ENCODE results near the gene TCEAL7. TPM values are rescaled to one million over a fixed set of nuclear protein-coding genes. Genes with fewer than 3 reads are reported as not detected.
"Not testable (repeated sequence)": the region's sequence is repeated elsewhere in the genome, so short reads cannot be mapped to it uniquely, and the experiment has no call there.

TCEAL7 gene
- 4.0 TPM for total RNA-seq
- long read RNA-seq, partial matches to known transcripts: 0 of 2 reads
- long read RNA-seq, other reads (novel, unspliced or antisense): 0 of 2 reads

- DNase-seq: peak; percentile 26
- intact Hi-C loops (cut with micrococcal nuclease): no loop called here
- ATAC-seq: peak; percentile 88
Measured at GRCh38 chrX:103329991-103330390, at the start of gene TCEAL7. TSS of gene TCEAL7 (plus strand) at chrX:103330239. CDS start at chrX:103331404, 1,165 bp downstream.

GRCh38 chrX:103293118-103293517 is 36.9 kb upstream of the TCEAL7 start:
- DNase-seq (no peak), ATAC-seq (no peak)
- intact Hi-C loops (cut with micrococcal nuclease): no loop called here

GRCh38 chrX:103304705-103305104 is 25.3 kb upstream of the TCEAL7 start:
- intact Hi-C loops (cut with micrococcal nuclease): no loop called here
- ATAC-seq (no peak), DNase-seq (no peak)

- intact Hi-C loops (cut with micrococcal nuclease); DNase-seq; ATAC-seq: not testable (repeated sequence)
Measured at GRCh38 chrX:103305666-103306065, 24.4 kb upstream of the TCEAL7 start.

DNA sequence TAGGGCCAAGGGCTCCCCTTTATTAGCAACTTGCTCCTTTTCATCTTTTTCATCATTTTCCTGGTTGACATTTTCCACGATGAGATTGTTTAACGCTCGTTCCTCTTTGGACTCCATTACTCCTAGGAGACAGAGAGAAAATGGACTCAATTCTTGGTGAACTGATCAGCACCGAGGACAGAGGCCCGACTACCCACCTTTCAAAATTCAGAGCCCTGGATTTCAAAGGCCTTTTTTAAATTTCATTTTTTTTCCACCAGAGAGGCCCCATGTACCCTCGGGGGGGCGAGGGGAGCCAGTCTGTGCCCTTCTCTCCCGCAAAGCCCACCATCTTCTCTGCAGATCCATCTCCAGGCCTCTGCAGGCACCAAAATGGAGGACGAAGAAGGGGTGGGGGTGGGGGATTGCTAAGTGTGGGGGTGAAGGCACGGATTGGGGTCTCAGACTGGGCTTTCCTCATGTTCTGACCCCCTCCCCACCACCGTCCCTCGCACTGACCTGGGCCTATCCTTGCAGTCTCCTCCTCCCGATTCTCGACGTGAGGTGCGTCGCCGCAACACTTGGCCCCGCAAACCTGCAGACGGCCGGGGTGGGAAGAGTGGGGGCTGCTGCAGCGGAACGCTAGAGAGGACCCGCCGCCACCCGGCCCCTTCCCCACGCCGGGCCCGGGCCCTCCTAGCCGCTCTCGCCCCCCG is 20.0 kb upstream of the TCEAL7 start:
- no peak for DNase-seq
- intact Hi-C loops (cut with micrococcal nuclease): no loop called here
- ATAC-seq: no peak

DNA sequence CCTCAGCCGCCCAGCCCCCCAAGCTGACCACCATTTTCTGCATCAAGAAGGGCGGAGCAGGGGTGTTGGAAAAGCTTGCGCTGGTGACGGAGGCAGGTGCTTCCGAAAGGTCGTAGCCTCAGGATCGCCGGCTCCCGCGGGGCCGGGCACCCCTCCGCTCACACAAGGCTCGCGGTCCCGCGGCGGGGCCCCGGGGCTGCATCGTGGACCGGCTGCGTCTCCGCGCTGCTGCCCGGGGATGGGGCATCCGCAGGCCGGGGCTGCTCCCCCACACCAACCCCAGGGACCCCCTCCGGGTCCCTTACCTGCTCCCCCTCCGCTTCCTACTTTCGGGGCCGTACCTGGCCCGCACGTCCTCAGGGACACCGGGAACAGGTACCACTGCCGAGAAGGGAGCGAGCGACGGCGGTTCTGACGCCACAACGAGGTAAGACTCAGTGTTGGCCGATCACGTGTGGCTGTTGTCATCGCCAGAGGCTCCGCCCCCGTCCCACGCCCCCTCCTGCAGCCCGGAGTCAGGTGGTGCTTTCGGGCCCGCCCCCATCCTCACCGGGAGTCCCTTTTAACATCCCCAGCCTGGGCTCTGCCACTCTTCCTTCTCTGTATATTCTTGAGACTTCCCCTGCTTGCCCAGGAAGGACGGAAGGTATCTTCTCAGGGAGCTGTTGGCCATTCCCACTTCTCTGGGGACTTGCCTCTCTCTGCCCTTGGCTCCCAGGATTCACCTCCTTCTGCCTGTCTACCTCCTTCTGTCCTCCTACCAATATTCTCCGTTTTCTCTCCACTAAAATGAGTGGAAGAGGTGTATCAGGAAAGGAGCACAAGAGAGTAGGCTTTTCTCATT is 19.3 kb upstream of the TCEAL7 start, which contains the start of gene BEX2:
Gene BEX2, minus strand, starts transcription at position 436 of the 844 bp plus-strand sequence. CDS start 1,014 bp downstream, outside the sequence.
- DNase-seq: peak; percentile 41
- intact Hi-C loops (cut with micrococcal nuclease): no loop called here
- peak; percentile 66 for ATAC-seq

- intact Hi-C loops (cut with micrococcal nuclease): no loop called here
- DNase-seq (no peak), ATAC-seq (no peak)
Measured at GRCh38 chrX:103311399-103311780, 18.6 kb upstream of the TCEAL7 start.

DNA sequence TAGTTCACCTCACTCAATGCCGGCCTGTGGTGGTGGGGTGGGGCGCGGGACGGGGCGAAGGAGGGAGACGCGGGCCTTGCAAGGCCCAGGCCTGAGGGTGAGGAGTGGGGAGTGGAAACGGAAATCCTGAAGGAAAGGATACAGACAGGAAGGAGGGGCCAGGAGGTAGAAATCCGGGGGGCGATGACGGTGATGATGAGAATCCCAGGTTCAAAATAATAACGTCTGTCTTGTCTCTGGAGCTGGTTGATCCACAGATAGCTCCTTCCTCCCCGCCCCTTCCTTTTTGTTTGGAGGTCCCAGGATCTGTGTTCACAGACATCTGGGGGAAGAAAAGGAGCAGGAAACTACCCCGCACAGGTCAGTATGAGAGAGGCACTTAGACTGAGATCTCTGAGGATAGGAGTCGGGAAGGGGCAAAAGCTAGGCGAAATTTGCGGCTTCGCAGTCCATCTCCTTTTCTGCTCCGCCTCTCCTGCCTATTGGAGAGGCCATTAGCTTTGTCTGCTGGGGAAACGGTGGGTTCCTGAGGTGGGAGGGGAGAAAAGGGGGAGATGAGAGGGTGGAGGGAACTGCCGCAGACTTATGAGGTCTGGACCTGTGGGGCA is 746 bp downstream of the TCEAL7 start:
- ATAC-seq: peak; percentile 53
- intact Hi-C loops (cut with micrococcal nuclease): no loop called here

GRCh38 chrX:103338663-103339062 is 8.6 kb downstream of the TCEAL7 start:
- DNase-seq (no peak), ATAC-seq (no peak)
- intact Hi-C loops (cut with micrococcal nuclease): no loop called here

More for the DNA sequence above, 746 bp downstream of the TCEAL7 start:
- DNase-seq: no peak

- DNase-seq: no peak
- no peak for ATAC-seq
- intact Hi-C loops (cut with micrococcal nuclease): loop anchor here (2.0 kb wide), 1 partner anchor 122 kb away; no protein-coding TSS in a partner anchor
Measured at GRCh38 chrX:103343105-103343504, 13.1 kb downstream of the TCEAL7 start.

- no peak for DNase-seq
- no peak for ATAC-seq
- intact Hi-C loops (cut with micrococcal nuclease): no loop called here
Measured at GRCh38 chrX:103344606-103345005, 14.6 kb downstream of the TCEAL7 start.

- intact Hi-C loops (cut with micrococcal nuclease): no loop called here
- ATAC-seq (no peak), DNase-seq (no peak)
Measured at GRCh38 chrX:103347682-103348397, 17.8 kb downstream of the TCEAL7 start.

- peak; percentile 56 for DNase-seq
- intact Hi-C loops (cut with micrococcal nuclease): no loop called here
- peak; percentile 98 for ATAC-seq
Measured at GRCh38 chrX:103356130-103356798, 26.2 kb downstream of the TCEAL7 start, which contains the start of gene TCEAL9. TSS of gene TCEAL9 (plus strand) at chrX:103356506. CDS start at chrX:103357685, 1,179 bp downstream.

DNA sequence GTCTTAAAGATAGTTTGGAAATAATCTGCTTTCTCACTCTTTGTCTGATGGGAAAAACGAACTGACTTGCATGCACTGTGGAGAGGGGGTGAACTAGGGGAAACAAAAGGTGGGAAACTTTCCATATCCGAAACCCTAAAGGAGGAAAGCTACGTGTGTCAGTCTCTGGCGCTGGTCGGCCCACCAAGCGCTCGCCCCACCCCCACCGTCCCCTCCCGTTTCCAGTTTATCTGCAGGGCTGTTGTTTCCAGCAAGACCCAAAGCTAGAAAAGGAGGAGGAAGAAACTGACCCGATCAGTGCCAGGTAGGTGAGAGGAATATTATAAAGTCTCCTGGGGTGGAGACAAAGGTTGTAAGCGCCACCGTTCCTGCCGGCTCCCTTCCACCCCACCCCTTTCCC is 26.8 kb downstream of the TCEAL7 start:
- peak; percentile 90 for ATAC-seq
- intact Hi-C loops (cut with micrococcal nuclease): no loop called here
- peak; percentile 36 for DNase-seq

DNA sequence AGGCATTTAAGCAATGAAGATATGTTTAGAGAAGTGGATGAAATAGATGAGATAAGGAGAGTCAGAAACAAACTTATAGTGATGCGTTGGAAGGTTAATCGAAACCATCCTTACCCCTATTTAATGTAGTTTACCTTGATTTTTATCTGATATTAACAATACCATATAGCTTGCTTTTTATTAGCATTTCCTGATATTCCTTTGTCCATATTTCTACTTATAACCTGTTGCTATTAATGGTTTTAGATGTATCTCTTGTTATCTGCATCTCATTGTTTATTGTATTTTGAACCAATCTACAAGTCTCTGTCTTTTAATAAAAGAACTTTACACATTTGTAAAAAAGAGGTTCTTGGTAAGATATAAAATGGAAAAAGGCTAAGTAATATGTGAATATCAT is 27.8 kb downstream of the TCEAL7 start:
- no peak for ATAC-seq
- DNase-seq: no peak
- intact Hi-C loops (cut with micrococcal nuclease): no loop called here

DNA sequence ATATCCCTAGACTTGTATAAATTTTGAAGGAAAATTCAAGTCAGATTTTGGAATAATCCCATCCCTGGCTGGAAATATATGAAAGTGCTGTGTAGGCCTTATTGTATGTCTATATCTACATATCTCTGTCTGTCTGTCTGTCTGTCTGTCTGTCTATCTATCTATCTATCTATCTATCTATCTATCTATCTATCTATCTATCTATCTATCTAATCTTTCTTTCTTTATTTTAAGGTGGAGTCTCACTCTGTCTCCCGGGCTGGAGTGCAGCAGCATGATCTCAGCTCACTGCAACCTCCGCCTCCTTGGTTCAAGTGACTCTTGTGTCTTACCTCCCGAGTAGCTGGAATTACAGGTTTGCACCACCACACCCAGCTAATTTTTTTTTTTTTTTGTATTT is 29.6 kb downstream of the TCEAL7 start:
- intact Hi-C loops (cut with micrococcal nuclease); DNase-seq; ATAC-seq: not testable (repeated sequence)

GRCh38 chrX:103360092-103360491 is 30.1 kb downstream of the TCEAL7 start:
- DNase-seq (no peak), ATAC-seq (no peak)
- intact Hi-C loops (cut with micrococcal nuclease): no loop called here

DNA sequence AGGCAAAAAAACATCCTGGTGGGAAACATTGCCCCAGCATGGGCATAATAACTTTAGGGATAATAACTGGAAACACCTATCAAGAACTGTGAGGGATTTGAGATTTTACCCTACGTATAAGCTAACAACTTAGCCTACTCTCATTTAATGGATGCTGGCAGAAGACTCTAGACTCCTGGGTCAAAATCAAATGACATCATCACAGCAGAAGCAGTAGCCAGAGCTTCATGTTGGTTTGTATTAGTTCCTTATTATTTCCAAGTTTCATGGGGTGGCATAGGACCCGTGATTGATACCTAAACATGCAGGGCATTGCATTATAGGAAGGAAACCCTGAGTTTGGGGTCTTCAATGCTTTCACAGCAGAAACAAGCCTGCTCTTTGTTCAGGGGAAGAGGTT is 30.9 kb downstream of the TCEAL7 start:
- intact Hi-C loops (cut with micrococcal nuclease): no loop called here
- ATAC-seq: no peak
- no peak for DNase-seq

Data from left ventricle myocardium superior (tissue), 1 donor.